ENCODE measurements around the gene PACSIN3.
A peak's percentile ranks its signal among the peaks of the same experiment; 100 is the strongest.

PACSIN3 gene

DNA sequence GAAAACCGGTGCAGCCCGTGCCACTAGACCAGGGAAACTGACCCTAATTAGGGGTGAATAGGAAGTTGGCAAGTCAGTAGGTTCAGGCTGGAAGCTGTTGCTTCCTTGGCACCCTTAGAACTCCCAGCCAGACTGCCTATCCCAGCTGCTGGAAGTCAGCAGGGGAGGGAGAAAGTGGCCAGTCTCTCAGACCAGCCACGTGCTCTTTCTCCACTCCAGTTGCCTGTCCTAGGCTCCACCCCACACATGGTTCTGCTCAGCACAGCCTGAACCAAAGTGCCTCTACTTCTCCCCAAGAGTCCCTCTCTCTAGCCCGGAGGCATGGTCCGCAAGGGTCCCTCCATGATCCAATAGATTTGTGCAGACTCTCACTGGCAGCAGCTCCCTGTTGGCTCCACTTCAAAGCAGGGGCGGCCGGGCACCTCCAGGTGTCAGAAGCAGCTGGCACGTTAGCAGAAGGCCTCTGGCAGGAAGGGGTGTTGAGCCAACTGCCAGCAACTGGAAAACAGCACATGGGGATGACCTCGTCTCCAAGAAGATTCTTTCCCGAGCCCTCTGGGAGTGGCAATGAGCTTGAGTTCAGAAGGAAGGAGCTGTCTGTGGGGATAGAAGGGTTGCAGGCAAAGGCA, 37.2 kb downstream of the PACSIN3 start:
- TF ChIP-seq, protein P1, sequence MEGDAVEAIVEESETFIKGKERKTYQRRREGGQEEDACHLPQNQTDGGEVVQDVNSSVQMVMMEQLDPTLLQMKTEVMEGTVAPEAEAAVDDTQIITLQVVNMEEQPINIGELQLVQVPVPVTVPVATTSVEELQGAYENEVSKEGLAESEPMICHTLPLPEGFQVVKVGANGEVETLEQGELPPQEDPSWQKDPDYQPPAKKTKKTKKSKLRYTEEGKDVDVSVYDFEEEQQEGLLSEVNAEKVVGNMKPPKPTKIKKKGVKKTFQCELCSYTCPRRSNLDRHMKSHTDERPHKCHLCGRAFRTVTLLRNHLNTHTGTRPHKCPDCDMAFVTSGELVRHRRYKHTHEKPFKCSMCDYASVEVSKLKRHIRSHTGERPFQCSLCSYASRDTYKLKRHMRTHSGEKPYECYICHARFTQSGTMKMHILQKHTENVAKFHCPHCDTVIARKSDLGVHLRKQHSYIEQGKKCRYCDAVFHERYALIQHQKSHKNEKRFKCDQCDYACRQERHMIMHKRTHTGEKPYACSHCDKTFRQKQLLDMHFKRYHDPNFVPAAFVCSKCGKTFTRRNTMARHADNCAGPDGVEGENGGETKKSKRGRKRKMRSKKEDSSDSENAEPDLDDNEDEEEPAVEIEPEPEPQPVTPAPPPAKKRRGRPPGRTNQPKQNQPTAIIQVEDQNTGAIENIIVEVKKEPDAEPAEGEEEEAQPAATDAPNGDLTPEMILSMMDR (IDR thresholded peaks at IDR 0.05; ENCODE audit: low read depth, low read length): no peak
- no peak overlapping the region for H3K4me3 ChIP-seq (ENCODE audit: low read depth, low read length)
- peak; percentile 19 for DNase-seq
- H3K27me3 ChIP-seq: no peaks in the 10 kb centered on the region
- H3K36me3 ChIP-seq: no peaks in the 10 kb centered on the region
- H3K9me3 ChIP-seq: no peaks in the 10 kb centered on the region
- H3K4me1 ChIP-seq: no peaks in the 10 kb centered on the region

DNA sequence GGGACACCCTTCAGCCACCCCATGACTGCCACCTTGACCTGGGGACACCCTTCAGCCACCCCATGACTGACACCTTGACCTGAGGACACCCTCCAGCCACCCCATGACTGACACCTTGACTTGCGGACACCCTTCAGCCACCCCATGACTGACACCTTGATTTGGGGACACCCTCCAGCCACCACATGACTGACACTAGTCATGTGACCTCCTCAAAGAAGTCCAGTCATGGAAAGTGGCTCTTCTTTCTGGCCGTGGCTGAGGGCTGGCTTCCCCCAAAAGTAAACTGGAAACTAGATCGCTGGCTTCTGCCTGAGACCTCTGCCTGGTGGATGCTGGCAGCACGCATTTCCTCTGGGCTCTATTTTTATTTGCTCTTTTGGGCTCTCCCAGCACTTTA, 38.0 kb downstream of the PACSIN3 start:
- H3K36me3 ChIP-seq: no peaks in the 10 kb centered on the region
- no peaks in the 10 kb centered on the region for H3K9me3 ChIP-seq
- no peak overlapping the region for H3K4me3 ChIP-seq (ENCODE audit: low read depth, low read length)
- no peak for DNase-seq
- no peaks in the 10 kb centered on the region for H3K27me3 ChIP-seq
- TF ChIP-seq, protein P1 (IDR thresholded peaks at IDR 0.05; ENCODE audit: low read depth, low read length): no peak
- H3K4me1 ChIP-seq: no peaks in the 10 kb centered on the region

DNA sequence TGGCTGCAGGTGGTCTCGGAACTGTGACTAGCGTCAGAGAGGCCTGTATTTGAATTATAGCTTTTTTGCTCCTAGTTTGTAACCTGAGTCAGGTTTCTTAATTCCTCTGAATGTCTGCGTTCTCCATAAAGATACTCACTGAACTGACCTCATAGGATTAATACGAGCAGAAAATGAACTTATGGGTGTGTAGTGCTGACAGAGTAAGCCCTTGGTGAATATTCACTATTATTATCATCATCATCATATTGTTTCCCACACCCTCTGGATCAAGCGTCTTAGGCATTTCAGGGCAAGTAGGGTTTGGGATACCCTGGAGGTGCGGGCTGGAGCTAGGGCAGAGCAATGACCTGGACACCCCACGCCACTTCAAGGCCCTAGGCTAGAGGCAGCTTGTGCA, 38.6 kb downstream of the PACSIN3 start:
- Histone ChIP-seq H3K27me3 (no peaks in the 10 kb centered on the region), H3K4me3 (ENCODE audit: low read depth, low read length) (no peak overlapping the region), H3K4me1 (no peaks in the 10 kb centered on the region), H3K36me3 (no peaks in the 10 kb centered on the region), H3K9me3 (no peaks in the 10 kb centered on the region)
- TF ChIP-seq, protein P1 (IDR thresholded peaks at IDR 0.05; ENCODE audit: low read depth, low read length): no peak
- no peak for DNase-seq

DNA sequence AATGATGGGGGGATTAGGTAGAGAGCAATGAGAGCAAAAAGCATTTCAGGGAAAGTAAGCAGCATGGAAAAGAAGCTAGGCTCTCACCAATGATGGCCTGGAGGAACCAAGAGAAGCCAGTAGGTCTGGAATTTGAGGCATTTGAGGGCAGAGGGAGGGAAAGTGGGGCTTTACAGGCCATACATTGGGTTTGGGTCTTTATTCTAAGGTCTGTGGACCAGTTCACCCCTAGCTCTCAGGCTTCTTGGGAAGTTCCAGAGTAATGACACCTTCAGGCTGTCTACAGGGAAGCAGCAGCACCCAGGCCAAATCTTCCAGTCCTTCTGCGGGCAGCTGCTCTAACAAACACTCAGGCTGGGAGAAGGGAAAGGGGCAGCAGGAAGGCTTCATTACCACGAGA, 39.0 kb downstream of the PACSIN3 start:
- Histone ChIP-seq H3K27me3 (no peaks in the 10 kb centered on the region), H3K4me1 (no peaks in the 10 kb centered on the region), H3K4me3 (ENCODE audit: low read depth, low read length) (no peak overlapping the region), H3K9me3 (no peaks in the 10 kb centered on the region), H3K36me3 (no peaks in the 10 kb centered on the region)
- TF ChIP-seq, protein P1 (IDR thresholded peaks at IDR 0.05; ENCODE audit: low read depth, low read length): no peak
- no peak for DNase-seq

DNA sequence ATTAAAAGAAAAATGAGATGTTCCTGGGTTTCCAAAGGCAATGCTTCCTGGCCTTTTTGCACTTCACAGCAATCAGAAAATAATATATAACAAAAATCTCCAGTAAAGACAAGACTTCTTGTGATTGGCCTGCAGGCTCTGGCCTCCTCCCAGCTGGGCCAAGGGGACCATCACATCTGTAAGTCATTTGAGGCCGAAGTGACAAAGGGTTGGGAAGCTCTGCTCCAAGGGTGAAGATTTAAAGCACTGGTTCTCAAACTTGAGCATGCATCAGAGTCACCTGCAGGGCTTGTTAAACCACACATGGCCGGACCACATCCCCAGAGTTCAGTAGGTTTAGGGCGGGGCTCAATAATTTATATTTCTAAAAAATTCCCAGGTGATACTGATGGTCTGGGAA, 41.7 kb downstream of the PACSIN3 start:
- no peaks in the 10 kb centered on the region for H3K4me1 ChIP-seq
- H3K27me3 ChIP-seq: no peaks in the 10 kb centered on the region
- no peaks in the 10 kb centered on the region for H3K36me3 ChIP-seq
- no peak overlapping the region for H3K4me3 ChIP-seq (ENCODE audit: low read depth, low read length)
- TF ChIP-seq, protein P1 (IDR thresholded peaks at IDR 0.05; ENCODE audit: low read depth, low read length): no peak
- H3K9me3 ChIP-seq: no peaks in the 10 kb centered on the region
- DNase-seq: no peak

DNA sequence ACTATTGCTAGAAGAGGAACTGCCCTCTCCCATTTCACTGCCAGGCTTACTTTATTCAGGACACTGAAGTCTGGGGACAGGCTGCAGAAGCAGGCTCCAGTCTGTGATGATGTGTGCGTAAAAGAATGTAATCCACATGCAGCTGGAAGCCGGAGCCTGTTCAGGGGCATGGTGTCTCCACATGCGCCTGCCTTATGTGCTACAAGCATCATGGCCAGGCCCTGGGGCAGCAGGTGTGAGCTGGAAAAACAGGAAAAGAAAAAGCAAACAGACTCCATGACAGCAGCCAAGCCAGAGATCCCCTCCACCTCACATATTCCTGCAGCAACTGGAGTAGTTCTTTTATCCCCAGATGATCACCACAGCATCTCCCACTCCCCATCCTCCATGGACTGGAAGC, 42.9 kb downstream of the PACSIN3 start:
- Histone ChIP-seq H3K4me1 (no peaks in the 10 kb centered on the region), H3K9me3 (no peaks in the 10 kb centered on the region), H3K27me3 (no peaks in the 10 kb centered on the region), H3K36me3 (no peaks in the 10 kb centered on the region), H3K4me3 (ENCODE audit: low read depth, low read length) (no peak overlapping the region)
- TF ChIP-seq, protein P1 (IDR thresholded peaks at IDR 0.05; ENCODE audit: low read depth, low read length): no peak
- peak; percentile 51 for DNase-seq

All from BE2C (cell line).